GM18502 (cell line): ENCODE results near the gene ANKH.

Experiments
- ATAC-seq: cut with Tn5 transposase; IDR thresholded peaks from one replicate; pipeline ENCODE4 v1.9.1; 2021; ENCODE audit warnings: mild to moderate bottlenecking; ENCODE audit not compliant: unreplicated experiment, poor library complexity

Gene ANKH

DNA sequence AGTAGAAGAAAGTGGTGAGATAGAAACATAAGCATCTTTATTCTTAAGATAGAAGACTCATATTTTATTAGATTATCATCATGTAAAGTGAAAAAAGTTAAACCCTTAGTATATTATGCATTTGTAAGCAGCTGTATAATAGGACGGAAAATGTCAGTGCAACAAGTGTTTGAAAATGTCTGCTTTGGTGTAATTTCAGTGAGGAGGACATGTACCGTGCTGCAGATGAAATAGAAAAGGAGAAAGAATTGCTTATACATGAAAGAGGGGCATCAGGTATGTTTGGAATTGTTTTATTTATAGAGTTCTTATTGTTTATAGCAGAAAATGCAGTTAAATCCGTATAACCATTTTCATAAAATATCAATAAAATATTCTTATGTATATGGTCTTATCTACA lies 198.1 kb downstream of the ANKH start:
- ATAC-seq, result no peak

DNA sequence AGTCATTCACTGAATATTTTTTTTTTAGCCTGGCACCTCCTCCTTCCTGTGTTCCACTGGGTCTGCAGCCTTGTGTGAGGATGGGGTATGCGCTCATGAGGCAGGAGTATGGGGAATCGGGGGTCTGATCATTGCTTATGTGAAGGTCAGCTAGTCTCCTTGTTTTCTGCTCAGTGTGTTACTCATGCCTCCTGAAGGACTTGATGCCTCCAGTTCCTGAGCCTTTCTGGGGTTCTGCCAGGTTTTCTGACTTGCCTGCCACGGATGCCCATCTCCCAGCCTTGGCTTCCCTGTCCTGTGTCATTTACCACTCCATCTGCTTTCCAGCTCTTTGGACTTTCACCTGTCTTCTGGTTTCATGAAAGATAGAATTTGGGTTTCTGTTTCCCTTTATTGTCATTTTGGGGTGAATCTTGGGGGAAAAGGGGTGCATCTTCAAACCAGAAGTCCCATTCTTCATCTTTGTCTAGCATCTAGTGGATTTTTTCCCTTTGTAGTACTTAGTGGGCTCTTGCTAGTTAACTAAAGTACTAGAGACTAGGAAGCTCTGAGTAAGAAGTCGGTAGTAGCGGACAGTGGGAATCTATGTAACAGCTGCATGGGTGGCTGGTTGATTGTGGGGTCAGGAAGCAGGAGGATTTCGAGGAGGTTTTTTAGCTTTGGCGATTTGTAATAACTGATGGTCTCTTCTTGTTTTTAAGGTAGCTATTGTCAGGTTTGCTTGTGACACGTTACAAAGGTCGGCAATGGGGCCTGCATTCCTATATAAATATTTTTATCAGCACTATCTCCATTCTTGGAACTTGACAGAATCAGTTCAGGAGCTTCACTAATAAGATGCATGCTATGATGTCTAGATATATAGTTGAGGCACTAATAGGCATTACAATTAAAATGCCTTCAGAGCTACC lies 198.8 kb downstream of the ANKH start:
- no peak for ATAC-seq

DNA sequence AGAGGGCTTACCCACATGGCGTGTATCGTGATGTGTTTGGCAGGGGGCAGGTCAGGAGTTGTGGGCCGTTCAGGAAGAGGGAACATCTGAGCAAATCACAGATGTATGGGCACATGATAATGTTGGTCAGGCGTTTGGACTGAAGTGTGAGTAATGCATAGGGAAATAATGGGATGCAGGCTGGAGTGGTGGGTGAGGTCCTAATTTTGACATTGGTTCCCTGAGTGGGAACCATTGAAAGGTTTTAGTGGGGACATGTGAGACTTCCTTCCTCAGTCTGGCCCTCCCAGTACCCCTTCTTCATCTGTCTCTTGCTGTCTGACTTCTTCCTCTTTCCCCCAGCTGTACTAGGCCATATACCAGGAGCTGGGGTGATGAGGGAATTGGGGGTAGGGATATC lies 199.5 kb downstream of the ANKH start:
- no peak for ATAC-seq

DNA sequence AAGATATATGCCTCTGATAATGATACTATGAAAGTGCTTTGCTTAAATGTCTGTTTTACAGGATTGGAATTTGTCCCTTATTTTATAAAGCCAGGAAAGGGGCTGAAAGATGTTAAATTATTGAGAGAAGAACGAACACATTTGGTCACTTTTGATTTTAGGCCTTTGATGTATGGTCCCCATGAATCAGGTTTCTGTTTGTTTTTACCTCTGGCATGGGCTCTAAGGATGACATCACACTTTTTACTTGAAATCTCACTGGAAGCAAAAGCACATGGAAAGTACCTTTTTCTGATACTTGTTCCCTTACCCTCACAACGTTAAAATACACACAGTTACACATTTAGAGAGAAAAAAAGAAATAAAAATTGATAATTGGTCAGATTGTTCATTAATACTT lies 200.2 kb downstream of the ANKH start:
- ATAC-seq, result no peak

DNA sequence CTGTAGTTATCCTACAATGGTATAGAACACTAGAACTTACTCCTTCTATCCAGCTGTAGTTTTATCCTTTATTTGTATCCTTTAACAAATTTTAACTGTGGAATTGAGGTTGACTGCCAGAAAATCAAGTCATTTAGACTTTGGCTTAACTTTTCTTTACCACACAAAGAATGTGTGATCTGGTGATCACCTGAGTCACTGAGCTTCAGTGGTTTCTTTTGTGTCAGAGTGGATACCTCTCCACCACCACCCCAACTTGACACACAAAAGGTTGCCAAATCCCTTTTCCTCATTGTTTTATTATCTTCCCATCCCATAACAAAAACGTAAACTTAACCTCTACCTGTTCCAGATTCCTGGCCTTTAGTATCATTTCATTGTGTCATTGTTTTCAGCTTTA lies 201.6 kb downstream of the ANKH start:
- no peak for ATAC-seq

DNA sequence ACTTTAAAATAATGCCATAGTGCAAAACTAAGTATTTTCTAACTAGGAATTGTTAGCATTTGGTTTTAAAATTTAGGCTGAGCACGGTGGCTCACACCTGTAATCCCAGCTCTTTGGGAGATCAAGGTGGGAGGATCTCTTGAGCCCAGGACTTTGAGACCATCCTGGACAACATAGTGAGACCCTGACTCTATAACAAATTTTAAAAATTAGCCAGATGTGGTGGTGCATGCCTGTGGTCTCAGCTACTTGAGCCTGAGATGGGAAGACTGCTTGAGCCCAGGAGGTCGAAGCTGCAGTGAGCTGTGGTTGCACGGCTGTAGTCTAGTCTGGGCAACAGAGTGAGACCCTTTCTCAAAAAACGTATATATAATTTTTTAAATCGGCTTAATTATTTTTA lies 202.2 kb downstream of the ANKH start:
- ATAC-seq, result no peak

DNA sequence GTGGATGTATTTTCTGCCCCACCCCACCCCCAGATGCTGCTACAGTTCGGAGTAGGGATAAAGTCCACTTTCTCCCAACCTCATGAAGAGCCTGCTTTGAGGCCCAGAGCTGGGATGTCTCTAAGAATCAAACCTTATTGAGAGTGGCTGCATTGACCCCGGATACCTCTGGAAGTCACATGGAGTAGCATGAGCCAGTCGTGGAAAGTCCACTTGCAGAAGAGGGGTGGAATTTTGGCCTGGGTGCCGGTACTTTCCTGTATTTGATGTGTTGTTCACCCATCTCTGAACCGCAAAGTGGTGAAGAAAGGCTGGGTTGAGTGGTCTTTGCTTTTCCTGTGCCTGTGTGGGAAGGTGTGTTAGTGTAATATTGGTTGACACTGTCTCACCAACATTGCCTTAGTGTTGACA lies 203.4 kb downstream of the ANKH start:
- ATAC-seq, result no peak

DNA sequence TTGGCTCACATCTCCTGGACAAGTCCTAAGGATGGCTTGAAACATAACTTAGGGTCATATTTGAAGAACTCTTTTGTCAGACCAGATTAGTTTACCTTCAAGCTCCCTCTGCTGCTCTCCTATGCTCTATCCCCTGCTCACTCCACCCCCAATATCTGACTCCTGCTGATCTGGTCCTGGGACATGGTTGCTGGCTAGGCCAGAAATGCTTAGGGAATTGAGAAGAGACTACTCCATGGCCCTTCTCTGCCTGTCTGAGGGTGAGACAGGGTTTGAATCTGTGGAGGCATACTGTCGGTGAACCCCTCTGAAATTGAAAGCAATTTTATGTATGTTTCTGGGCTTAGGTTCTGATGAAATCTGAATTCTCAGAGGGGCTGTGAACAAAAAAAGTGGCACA lies 203.8 kb downstream of the ANKH start:
- no peak for ATAC-seq

DNA sequence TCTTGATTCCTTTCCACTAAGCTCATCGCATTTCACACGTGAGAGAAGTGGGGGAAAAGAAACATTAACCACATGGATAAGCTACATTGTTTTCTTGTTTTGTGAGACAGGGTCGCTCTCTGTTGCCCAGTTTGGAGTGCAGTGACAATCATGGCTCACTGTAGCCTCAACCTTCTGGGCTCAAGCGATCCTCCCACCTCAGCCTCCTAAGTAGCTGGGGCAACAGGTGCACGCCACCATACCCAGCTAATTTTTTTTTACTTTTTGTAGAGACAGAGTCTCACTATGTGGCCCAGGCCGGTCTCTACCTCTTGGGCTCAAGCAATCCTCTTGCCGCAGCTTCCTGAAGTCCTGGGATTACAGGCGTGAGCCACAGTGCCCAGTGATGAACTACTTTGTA lies 204.3 kb downstream of the ANKH start:
- ATAC-seq, result no peak

DNA sequence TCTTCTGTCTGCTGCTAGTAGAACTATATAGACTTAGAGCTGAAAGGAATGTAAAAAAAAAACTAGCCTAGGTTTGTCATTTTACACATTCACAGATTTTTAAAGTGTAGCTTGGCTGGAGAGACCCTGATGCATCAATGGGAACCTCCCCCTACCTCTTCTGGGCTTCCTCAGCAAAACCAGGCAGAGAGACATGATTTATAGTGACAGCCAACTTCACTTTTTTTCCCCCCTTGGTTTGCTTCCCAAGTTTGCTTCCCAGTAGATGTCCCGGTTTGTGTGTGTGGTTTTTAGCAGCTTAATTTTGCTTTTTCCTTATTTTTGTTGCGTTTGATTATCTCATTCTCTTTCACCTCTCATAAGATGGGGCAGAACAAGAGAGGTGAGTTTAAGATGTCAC lies 205.2 kb downstream of the ANKH start:
- no peak for ATAC-seq

DNA sequence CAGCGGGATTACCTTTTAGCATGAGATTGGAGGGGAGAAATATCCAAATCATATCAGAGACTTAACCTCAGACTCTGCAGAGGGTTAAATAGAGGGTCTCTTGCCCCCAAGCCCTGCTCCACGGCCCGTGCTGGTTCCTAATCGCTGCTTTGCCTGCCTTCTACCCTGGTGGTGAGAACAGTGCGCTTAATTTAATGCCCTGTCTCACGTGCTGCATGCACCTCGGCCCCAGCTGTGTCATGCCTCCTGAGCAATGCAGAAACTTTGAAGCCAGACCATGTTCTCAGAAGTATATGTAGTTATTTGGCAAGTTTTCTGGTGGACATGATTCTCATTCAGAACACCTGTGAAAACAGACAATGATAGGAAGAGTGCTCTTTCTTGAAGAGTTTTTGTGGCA lies 205.6 kb downstream of the ANKH start:
- peak; percentile 37 for ATAC-seq

DNA sequence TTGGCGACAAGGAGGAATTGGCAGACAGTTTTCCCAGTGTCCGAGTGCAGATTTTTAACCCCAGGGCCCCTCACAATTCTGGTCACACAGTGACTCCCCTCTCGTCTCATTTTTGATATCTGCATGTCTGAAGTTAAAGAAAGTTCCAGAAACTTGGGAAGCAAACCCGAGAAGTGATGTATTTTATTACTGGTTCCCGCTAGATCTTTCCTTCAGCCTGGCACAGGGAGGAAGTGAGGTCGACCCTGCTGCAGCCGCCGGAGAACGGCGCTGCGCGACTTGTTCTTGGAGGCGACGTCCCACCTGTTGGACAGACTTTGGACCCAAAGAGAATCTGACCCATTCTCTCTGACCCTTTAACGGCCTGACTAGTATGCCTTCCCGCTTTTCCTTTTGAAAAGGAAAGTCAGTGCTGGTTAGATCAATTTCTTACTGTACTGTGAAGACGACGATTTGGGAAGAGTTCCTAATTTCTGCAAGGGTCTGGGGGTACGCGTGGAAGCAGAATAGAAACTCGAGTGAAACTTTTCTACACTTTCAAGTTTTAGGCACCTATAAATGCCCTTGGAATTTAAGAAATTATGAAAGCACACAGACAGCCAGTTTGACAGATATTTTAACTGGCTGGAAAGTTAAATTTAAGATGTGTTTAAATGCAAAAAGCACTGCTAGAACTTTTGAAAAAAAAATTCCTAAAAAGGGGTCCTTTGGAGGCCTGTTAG lies 206.3 kb downstream of the ANKH start:
- ATAC-seq, result no peak

DNA sequence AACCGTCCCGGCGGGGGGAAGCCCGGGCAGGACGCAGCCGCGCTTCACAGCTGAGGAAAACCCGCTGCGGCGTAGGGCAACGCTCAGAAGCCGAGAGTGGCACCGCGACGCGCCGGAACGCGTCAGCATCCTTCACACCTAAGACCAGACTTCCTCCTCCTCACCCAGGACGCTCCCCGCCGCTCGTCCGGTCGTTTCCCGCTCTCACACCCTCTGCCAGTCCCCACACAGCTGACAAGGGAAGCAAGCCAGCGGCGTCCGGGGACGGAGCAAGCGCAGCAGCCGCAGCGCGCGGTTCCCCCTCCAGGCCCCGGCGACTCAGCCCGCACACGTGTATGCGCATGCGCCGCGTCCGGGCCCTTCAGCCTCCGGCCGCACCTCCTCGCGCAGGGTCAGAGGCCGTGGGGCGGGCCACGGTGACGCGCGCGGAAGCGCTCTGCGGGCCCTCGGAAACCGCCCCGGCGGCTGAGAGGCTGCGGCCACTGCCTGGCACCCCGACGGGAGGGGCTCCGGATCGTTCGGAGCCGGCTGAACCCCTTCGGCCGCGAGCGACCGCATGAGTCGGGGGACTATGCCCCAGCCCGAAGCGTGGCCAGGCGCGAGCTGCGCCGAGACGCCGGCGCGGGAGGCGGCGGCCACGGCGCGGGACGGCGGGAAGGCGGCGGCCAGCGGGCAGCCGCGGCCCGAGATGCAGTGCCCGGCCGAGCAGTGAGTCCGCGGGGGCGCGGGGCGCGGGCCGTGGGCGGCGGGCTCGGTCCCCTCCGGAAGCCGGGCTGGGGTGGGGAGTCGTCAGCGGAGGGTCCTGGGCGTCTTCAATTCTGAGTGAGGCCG lies 207.1 kb downstream of the ANKH start, which contains the start of gene OTULIN:
OTULIN (plus strand) TSS at position 449 of the 831 bp plus-strand sequence; CDS start at position 557, 108 bp downstream.
- ATAC-seq, result peak; percentile 70

DNA sequence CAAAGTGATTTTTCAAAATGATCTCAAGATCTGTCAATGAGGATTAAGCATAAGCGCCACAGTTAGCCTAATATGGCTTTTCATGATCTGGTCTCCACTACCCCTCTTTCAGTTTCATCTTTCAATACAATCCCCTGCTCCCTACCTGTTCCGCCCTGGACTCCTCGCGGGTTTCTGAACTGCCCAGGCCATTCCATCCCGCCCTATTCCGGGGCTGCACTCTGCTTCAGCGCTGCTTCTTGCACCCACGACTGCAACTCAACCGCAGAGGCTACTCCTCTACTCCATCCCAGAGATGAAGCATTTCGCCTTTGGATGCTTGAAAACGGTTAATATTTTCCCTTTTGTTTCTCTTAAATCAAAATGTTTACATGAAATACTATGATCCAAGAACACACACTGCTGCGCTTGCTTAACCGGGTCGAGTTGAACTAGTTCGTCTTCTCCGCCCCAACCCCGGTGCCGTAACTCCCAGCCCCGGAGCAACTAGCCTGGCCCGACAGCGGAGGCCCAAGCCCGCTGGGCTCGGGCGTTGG lies 207.8 kb downstream of the ANKH start:
- ATAC-seq, result peak; percentile 21

DNA sequence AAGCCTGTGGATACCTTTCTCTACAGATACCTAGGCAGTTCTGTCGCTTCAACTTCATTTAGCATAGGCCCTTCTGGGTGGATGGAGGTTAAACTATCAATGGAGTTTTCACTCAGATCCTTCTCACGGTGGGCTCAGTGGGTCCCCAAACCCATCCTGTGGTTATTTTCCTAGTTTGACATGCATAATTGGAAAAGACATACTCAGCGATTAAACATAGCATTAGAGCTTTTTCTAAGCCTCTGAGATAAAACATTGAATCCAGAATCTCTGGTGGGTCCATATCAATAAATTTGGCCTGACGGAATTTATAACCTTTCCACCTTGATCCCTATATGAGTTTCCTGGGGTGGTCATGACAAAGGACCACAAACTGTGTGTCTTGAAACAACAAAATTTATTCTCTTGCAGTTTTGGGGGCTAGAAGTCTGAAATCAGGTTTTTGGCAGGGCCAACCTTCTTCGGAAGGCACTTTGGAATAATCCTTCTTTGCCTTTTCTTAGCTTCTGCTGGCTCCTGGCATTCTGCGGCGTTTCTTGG lies 208.8 kb downstream of the ANKH start:
- no peak for ATAC-seq

DNA sequence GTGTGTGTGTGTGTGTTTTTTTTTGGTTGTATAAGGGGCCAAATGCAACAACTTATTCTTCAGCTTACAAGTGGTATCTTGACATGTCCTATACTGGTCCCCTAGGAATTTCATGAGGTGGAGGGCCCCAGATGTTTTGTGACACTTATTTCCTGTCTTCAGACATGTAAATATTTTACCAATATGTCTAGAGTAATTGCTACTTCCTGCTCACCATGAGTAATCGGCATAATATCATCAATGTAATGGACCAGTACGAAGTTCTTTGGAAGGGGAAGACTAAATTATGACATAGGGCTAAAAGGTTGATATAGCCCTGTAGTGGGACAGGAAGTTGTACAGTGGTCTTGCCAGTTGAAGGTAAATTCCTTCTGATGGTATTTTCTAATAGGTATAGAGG lies 210.7 kb downstream of the ANKH start:
- no peak for ATAC-seq

DNA sequence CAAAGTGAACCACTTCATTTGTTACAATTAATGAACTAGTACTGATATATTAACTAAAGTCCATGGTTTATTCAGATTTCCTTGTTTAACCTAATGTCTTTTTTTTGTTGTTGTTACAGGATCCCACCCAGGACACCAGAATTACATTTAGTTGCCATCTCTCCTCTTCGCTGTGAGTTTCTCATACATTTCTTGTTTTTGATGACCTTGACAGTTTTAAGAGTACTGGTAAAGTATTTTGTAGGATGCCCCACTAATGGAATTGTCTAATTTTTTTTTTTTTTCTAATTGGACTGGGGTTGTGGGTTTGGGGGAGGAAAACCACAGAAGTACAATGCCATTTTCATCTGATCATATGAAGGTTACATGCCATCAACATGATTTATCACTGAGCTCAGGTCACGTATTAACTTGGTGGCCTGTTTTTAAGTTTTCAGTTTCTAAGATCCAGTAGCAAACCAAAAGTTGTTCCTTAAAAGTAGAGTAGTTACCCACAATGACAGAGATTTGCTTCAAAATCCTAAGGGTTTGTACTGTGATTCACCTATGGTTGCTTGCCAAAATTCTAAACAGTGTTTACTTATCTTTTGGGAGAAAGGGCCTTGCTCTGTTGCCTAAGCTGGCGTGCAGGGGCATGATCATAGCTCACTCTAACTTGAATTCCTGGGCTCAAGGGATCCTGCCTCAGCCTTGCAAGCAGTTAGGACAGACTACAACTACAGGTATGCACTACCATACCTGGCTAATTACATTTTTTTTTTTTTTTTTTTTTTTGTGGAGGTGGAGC lies 211.6 kb downstream of the ANKH start:
- ATAC-seq, result no peak

DNA sequence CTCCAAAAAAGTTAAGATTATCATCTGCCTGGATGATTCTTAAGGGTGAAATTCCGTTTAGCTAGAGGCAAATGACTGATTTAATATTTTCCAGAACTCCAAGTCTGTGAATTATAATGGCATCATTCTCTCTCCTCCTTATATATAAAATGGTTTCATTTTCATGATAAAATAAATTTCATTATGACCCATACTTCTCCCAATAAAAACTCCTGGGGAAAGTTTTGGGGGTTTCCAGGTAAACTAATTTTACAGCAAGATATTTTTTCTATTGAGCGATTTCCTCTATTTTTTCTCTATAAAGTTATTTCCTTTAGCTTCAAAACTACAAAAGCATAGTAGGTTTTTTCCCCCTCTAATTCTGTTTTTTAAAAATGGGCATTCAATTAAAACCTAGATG lies 214.7 kb downstream of the ANKH start:
- ATAC-seq, result no peak

DNA sequence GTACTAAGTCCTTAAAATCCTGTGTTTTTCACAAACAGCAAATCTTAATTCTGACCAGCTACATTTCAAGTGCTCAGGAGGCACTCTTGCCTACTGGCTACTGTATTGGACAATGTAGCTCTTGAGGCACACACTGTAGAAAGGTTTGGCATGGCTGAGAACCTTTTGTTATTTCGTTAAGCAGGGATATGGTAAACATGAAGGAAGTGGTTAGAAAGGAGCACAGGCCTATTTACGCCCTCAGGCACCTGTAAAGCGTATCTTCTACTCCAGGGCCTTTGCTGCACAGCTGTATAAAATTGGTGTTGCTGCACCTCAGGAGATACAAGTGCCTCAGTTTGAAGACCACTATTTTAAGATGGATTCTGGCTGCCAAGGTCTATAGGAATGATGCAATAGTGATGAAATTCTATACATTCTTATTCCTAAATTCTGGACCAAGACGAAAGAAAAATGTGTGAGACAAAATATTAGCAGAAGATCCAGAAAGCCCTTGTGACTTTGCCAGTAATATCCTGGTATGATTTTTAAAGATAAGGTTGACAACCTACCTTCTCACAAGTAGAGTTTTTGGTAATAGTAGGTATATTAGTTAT lies 216.3 kb downstream of the ANKH start:
- no peak for ATAC-seq
